IMR-90 (cell line): ENCODE data around the gene KCNMA1. TPM values are rescaled to one million over a fixed set of nuclear protein-coding genes. Genes with fewer than 3 reads are reported as not detected.
A peak's percentile ranks its signal among the peaks of the same experiment; 100 is the strongest.

Source experiments
- ATAC-seq: fragments of 200-7000 bp; cut with Tn5 transposase; 2 replicates; pipeline ENCODE4 v1.9.1; 2020; ENCODE audit warnings: low read depth, mild to moderate bottlenecking, moderate library complexity
- BruUV-seq: library from RNA; stranded (reverse); fragments of 400-500 nt; replicated peaks from 2 replicates; lab custom pipeline; 2021; lab: Mats Ljungman, UMichigan
- CTCF ChIA-PET: fragments of 300-600 bp; formaldehyde crosslinking; extraction: SDS; loops from one replicate; lab custom pipeline; 2021; ENCODE audit warnings: antibody characterized with exemption; lab: Yijun Ruan, JAX
- POLR2A ChIA-PET: fragments of 300-600 bp; sonication (Branson Sonifier 250); formaldehyde crosslinking; loops from one replicate; lab custom pipeline; 2022; ENCODE audit warnings: antibody characterized with exemption; ENCODE audit not compliant: unreplicated experiment; lab: Charles Lee
- DNase-seq: peaks from one replicate; pipeline ENCODE4 v3.0.0; 2013
- H2AFZ ChIP-seq: replicated peaks from 2 replicates; pipeline ENCODE3; 2013; ENCODE audit warnings: low read length, mild to moderate bottlenecking; ENCODE audit not compliant: poor library complexity
- H2AK5ac ChIP-seq: 2 replicates; pipeline ENCODE4 v1.6.1; 2013; ENCODE audit warnings: low read depth, low read length, inconsistent platforms
- H2AK9ac ChIP-seq: replicated peaks from 2 replicates; pipeline ENCODE3; 2013; ENCODE audit warnings: mild to moderate bottlenecking, low read depth, low read length, moderate library complexity; ENCODE audit not compliant: poor library complexity
- H2BK120ac ChIP-seq: 2 replicates; pipeline ENCODE4 v1.6.1; 2013; ENCODE audit warnings: low read depth, low read length, inconsistent platforms
- H2BK15ac ChIP-seq: 3 replicates; pipeline ENCODE4 v1.6.1; 2013; ENCODE audit warnings: low read depth, low read length, inconsistent platforms
- H2BK20ac ChIP-seq: 2 replicates; pipeline ENCODE4 v1.6.1; 2013; ENCODE audit warnings: low read depth, mild to moderate bottlenecking, inconsistent platforms, low read length, moderate library complexity
- H2BK5ac ChIP-seq: 2 replicates; pipeline ENCODE4 v1.6.1; 2013; ENCODE audit warnings: mild to moderate bottlenecking, low read depth, low read length, inconsistent platforms; ENCODE audit not compliant: poor library complexity, severe bottlenecking
- H3K14ac ChIP-seq: replicated peaks from 2 replicates; pipeline ENCODE4 v1.6.1; 2013; ENCODE audit warnings: low read depth, low read length, inconsistent platforms
- H3K18ac ChIP-seq: 2 replicates; pipeline ENCODE4 v1.6.1; 2013; ENCODE audit warnings: low read depth, low read length, control low read depth
- H3K23ac ChIP-seq: 2 replicates; pipeline ENCODE4 v1.6.1; 2013; ENCODE audit warnings: low read depth, low read length, inconsistent platforms
- H3K27ac ChIP-seq: 2 replicates; pipeline ENCODE4 v1.5.1; 2013; ENCODE audit warnings: mild to moderate bottlenecking, control low read depth, low read length; ENCODE audit not compliant: insufficient read depth
- H3K27me3 ChIP-seq: 2 replicates; pipeline ENCODE4 v1.6.1; 2013; ENCODE audit warnings: low read length; ENCODE audit not compliant: control insufficient read depth, insufficient read depth
- H3K36me3 ChIP-seq: 2 replicates; pipeline ENCODE4 v1.6.1; 2013; ENCODE audit warnings: low read length, mixed read lengths; ENCODE audit not compliant: control insufficient read depth, insufficient read depth
- H3K4ac ChIP-seq: 2 replicates; pipeline ENCODE4 v1.6.1; 2013; ENCODE audit warnings: low read depth, low read length, inconsistent platforms
- H3K4me1 ChIP-seq: 2 replicates; pipeline ENCODE4 v1.6.1; 2013; ENCODE audit warnings: low read length, mixed read lengths; ENCODE audit not compliant: control insufficient read depth, insufficient read depth
- H3K4me2 ChIP-seq: 2 replicates; pipeline ENCODE4 v1.6.1; 2013; ENCODE audit warnings: low read depth, mild to moderate bottlenecking, control low read depth, low read length, moderate library complexity
- H3K4me3 ChIP-seq: 2 replicates; pipeline ENCODE4 v1.5.1; 2013; ENCODE audit warnings: low read depth, mild to moderate bottlenecking, control low read depth, low read length, moderate library complexity; ENCODE audit not compliant: insufficient read depth
- H3K56ac ChIP-seq: 2 replicates; pipeline ENCODE4 v1.6.1; 2013; ENCODE audit warnings: low read length, inconsistent platforms; ENCODE audit not compliant: insufficient read depth; ENCODE audit errors: extremely low read depth
- H3K79me1 ChIP-seq, 2 experiments: 2 replicates each; pipeline ENCODE4 v1.6.1; 2013; ENCODE audit warnings: low read length in 2 of 2, inconsistent platforms in 1 of 2, low read depth in 1 of 2
- H3K9ac ChIP-seq: 2 replicates; pipeline ENCODE4 v1.6.1; 2013; ENCODE audit warnings: low read depth, low read length, control low read depth
- H3K9me1 ChIP-seq: 2 replicates; pipeline ENCODE4 v1.6.1; 2013; ENCODE audit warnings: low read length, inconsistent platforms; ENCODE audit not compliant: insufficient read depth
- H3K9me3 ChIP-seq: 2 replicates; pipeline ENCODE4 v1.6.1; 2013; ENCODE audit warnings: low read length; ENCODE audit not compliant: control insufficient read depth, insufficient read depth
- H4K20me1 ChIP-seq: 2 replicates; pipeline ENCODE4 v1.6.1; 2013; ENCODE audit warnings: low read length, inconsistent platforms; ENCODE audit not compliant: insufficient read depth
- H4K5ac ChIP-seq: 2 replicates; pipeline ENCODE4 v1.6.1; 2013; ENCODE audit warnings: mild to moderate bottlenecking, low read depth, low read length, control low read depth
- H4K8ac ChIP-seq, 2 experiments: 2 replicates each; pipeline ENCODE4 v1.6.1; 2013; ENCODE audit warnings: low read depth in 2 of 2, low read length in 2 of 2, control low read depth in 1 of 2, inconsistent platforms in 1 of 2
- H4K91ac ChIP-seq: 2 replicates; pipeline ENCODE4 v1.6.1; 2013; ENCODE audit warnings: low read depth, low read length, inconsistent platforms; ENCODE audit not compliant: insufficient read depth
- BHLHE40 ChIP-seq: fragments of 150-350 bp; IDR thresholded peaks from 2 replicates; pipeline ENCODE4 v1.6.1; 2016; ENCODE audit warnings: mild to moderate bottlenecking, low read depth, low read length
- CEBPB ChIP-seq: IDR thresholded peaks from 2 replicates; pipeline ENCODE4 v1.6.1; 2012; ENCODE audit warnings: low read depth, low read length, improper control_type of control experiment
- CHD1 ChIP-seq: IDR thresholded peaks from 2 replicates; pipeline ENCODE4 v1.6.1; 2012; ENCODE audit warnings: low read depth, low read length, improper control_type of control experiment
- ELK1 ChIP-seq: fragments of 150-350 bp; IDR thresholded peaks from 2 replicates; pipeline ENCODE4 v1.6.1; 2016; ENCODE audit warnings: low read depth, mild to moderate bottlenecking, low read length, moderate library complexity, borderline replicate concordance
- FOS ChIP-seq: fragments of 150-350 bp; IDR thresholded peaks from 2 replicates; pipeline ENCODE4 v1.6.1; 2016; ENCODE audit warnings: low read depth, low read length
- MAFK ChIP-seq: IDR thresholded peaks from 2 replicates; pipeline ENCODE4 v1.6.1; 2012; ENCODE audit warnings: low read depth, low read length, improper control_type of control experiment
- MAZ ChIP-seq: IDR thresholded peaks from 2 replicates; pipeline ENCODE4 v1.6.1; 2012; ENCODE audit warnings: low read depth, mild to moderate bottlenecking, low read length, improper control_type of control experiment, moderate library complexity, borderline replicate concordance
- MXI1 ChIP-seq: IDR thresholded peaks from 2 replicates; pipeline ENCODE4 v1.6.1; 2012; ENCODE audit warnings: low read depth, mild to moderate bottlenecking, low read length, moderate library complexity, borderline replicate concordance
- NFE2L2 ChIP-seq: fragments of 150-350 bp; IDR thresholded peaks from 2 replicates; pipeline ENCODE4 v1.6.1; 2016; ENCODE audit warnings: low read depth, mild to moderate bottlenecking, low read length
- POLR2A ChIP-seq: IDR thresholded peaks from 2 replicates; pipeline ENCODE4 v1.6.1; 2012; ENCODE audit warnings: mild to moderate bottlenecking, low read depth, low read length
- RAD21 ChIP-seq: IDR thresholded peaks from 2 replicates; pipeline ENCODE4 v1.6.1; 2012; ENCODE audit warnings: low read length, improper control_type of control experiment
- RCOR1 ChIP-seq: IDR thresholded peaks from 2 replicates; pipeline ENCODE4 v1.6.1; 2012; ENCODE audit warnings: mild to moderate bottlenecking, low read length, improper control_type of control experiment; ENCODE audit not compliant: insufficient replicate concordance
- RFX5 ChIP-seq: IDR thresholded peaks from 2 replicates; pipeline ENCODE4 v1.8.0; 2012; ENCODE audit warnings: low read depth, mild to moderate bottlenecking, low read length, moderate library complexity
- SMC3 ChIP-seq: fragments of 150-350 bp; IDR thresholded peaks from 2 replicates; pipeline ENCODE4 v1.6.1; 2016; ENCODE audit warnings: low read depth, mild to moderate bottlenecking, antibody characterized with exemption, low read length, moderate library complexity
- USF2 ChIP-seq: fragments of 150-350 bp; IDR thresholded peaks from 2 replicates; pipeline ENCODE4 v1.6.1; 2017; ENCODE audit warnings: mild to moderate bottlenecking, antibody characterized with exemption, low read length, low read depth
- dilution Hi-C: fragments of 300-500 bp; cut with HindIII; formaldehyde crosslinking; loops from one replicate; pipeline ENCODE4 v1.14.3; 2018; ENCODE audit warnings: low sequenced_read_pairs; ENCODE audit not compliant: unreplicated experiment
- in situ Hi-C: fragments of 300-500 bp; cut with MboI; formaldehyde crosslinking; loops from 3 replicates; pipeline ENCODE4 v1.14.3; 2019; ENCODE audit warnings: low sequenced_read_pairs, inconsistent platforms, mixed read lengths
- intact Hi-C: fragments of 100-400 bp; cut with micrococcal nuclease; formaldehyde crosslinking; loops from 2 replicates; pipeline ENCODE4 v1.10.0; 2022
- polyA plus RNA-seq, 3 experiments: library from polyadenylated mRNA; depleted of rRNA; stranded (reverse); fragments of >200 nt; gene quantifications; 2 replicates each; pipeline ENCODE4 v1.2.3, GENCODE V29; 2012; ENCODE audit warnings: low replicate concordance in 1 of 3
- total RNA-seq: library from RNA; depleted of rRNA; stranded (reverse); fragments of >200 nt; gene quantifications from 2 replicates; pipeline ENCODE4 v1.2.3, GENCODE V29; 2012

Gene KCNMA1
- total and polyA plus RNA-seq, 2 of the 4 experiments (the other 2 are of a cell fraction), result 25.6 to 29.6 TPM

DNA sequence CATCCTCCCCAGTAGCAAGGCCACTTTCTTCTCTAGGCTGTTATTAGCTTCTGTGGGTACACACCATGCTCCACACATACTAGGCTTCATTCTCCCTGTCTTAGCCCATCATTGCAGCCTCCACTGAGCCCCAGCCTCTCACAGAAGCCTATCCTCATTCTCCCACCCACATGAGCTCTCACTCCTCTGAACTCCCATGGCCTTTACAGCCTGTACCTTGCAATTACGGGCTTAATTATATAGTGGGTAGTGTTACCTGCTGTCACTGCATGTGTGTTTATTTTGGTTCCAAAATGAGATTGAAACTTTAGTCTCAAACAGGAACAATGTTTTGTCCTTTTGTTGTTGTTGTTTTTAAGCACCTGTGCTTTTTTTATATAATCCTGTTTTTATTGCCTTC, 460.0 kb downstream of the KCNMA1 start (continued):
- TF ChIP-seq RCOR1, result no peak

GRCh38 chr10:77177161-77177560, 460.4 kb downstream of the KCNMA1 start:
- dilution Hi-C loops, result no loop called here
- no peak for TF ChIP-seq MAZ
- no peak for TF ChIP-seq CHD1
- no peak for TF ChIP-seq MXI1
- no peak for TF ChIP-seq SMC3
- no peak for TF ChIP-seq ELK1
- no peak for TF ChIP-seq FOS
- no peak for TF ChIP-seq BHLHE40
- no peak for TF ChIP-seq POLR2A
- no peak for TF ChIP-seq CEBPB
- TF ChIP-seq RAD21, result no peak
- TF ChIP-seq RFX5, result no peak
- no peak for TF ChIP-seq RCOR1
- TF ChIP-seq USF2, result no peak
- no peak for TF ChIP-seq MAFK
- no peak for TF ChIP-seq NFE2L2

More at GRCh38 chr10:77177161-77177560, 460.4 kb downstream of the KCNMA1 start:
- CTCF ChIA-PET, result no interaction called here
- Histone ChIP-seq H4K8ac (no peak overlapping the region), H2BK15ac (no peak overlapping the region; the same call in 2 of the 3 replicates), H2BK5ac (no peak overlapping the region), H3K4me1 (peaks cover 8% of the 10 kb centered on the region; the same call in 1 of the 2 replicates), H2AK5ac (peak overlapping the region; percentile 16; the same call in 1 of the 2 replicates), H4K5ac (no peak overlapping the region), H3K36me3 (no peaks in the 10 kb centered on the region), H3K4ac (0 out of 2 replicates have a peak overlapping the region, but pooled peaks have one; percentile 24), H2AK9ac (no peak overlapping the region), H2BK20ac (no peak overlapping the region), H3K27ac (no peak overlapping the region), H3K18ac (no peak overlapping the region), H3K9me3 (no peaks in the 10 kb centered on the region), H3K79me1 (0 out of 4 replicates have a peak, but pooled peaks cover 0 to 6% of the 10 kb centered on the region in 2 experiments), H3K14ac (no peak overlapping the region), H3K23ac (no peak overlapping the region), H2AFZ (no peak overlapping the region), H3K4me3 (no peak overlapping the region), H3K27me3 (no peaks in the 10 kb centered on the region), H2BK120ac (no peak overlapping the region), H3K9ac (no peak overlapping the region), H4K91ac (no peak overlapping the region), H3K9me1 (peaks cover 12% of the 10 kb centered on the region; the same call in 1 of the 2 replicates), H3K56ac (no peak overlapping the region), H4K20me1 (no peaks in the 10 kb centered on the region), H3K4me2 (no peak overlapping the region)
- POLR2A ChIA-PET, result no interaction called here
- ATAC-seq (no peak), DNase-seq (no peak)
- in situ Hi-C loops (loop anchor here (5.0 to 10.0 kb wide), 2 partner anchors 218 to 535 kb away; no protein-coding TSS in a partner anchor), intact Hi-C loops (loop anchor here (10.0 kb wide), 1 partner anchor 248 kb away; no protein-coding TSS in a partner anchor)
- BruUV-seq, result no TSS peak
